NB4 (cell line): ENCODE results near the gene METTL24.

Source experiments
- CTCF ChIP-seq: IDR thresholded peaks from one replicate; pipeline ENCODE4 v1.5.1; 2012; ENCODE audit warnings: low read depth, low read length
- MYC ChIP-seq: IDR thresholded peaks from 2 replicates; pipeline ENCODE4 v1.6.1; 2011; ENCODE audit warnings: low read depth, low read length

- TF ChIP-seq CTCF = no peak
- no peak for TF ChIP-seq MYC
These were observed 28.3 kb downstream of the METTL24 start for GRCh38 chr6:110329714-110330436.
